ENCODE data around the gene PEX13.

The PEX13 gene

DNA sequence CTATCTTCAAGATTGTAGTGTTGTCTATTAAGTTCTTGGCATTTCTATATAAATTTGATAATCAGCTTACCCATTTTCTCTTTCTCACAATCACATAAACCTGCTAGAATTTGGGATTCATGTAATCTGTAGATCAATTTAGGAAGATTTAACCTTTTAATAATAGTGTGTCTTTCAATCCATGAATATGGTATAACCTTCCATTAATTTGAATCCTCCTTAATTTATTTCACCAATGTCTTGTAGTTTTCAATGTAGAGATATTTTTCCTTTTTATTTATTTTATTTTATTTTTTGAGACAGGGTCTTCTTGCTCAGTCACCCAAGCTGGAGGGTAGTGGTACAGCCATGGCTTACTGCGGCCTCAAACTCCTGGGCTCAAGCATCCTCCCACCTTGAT lies 68.4 kb downstream of the PEX13 start:
- no peaks in the 10 kb centered on the region for H3K27me3 ChIP-seq (ENCODE audit: insufficient read depth, low read length, poor library complexity, severe bottlenecking)
- no peaks in the 10 kb centered on the region for H3K9me2 ChIP-seq (replicated peaks; ENCODE audit: low read depth, low read length)
- no peak overlapping the region for H3K4me2 ChIP-seq (ENCODE audit: low read depth, low read length, poor library complexity, severe bottlenecking)
- H3K79me2 ChIP-seq (ENCODE audit: insufficient read depth, low read length) = no peaks in the 10 kb centered on the region
- no peak overlapping the region for H3K4me3 ChIP-seq (ENCODE audit: low read length, poor library complexity, severe bottlenecking)
- no peaks in the 10 kb centered on the region for H3F3A ChIP-seq (ENCODE audit: low read depth)
- H3K4me1 ChIP-seq (ENCODE audit: insufficient read depth, low read length, poor library complexity, severe bottlenecking) = no peaks in the 10 kb centered on the region
- TF ChIP-seq EZH2phosphoT487 (IDR thresholded peaks at IDR 0.05; ENCODE audit: borderline replicate concordance) = no peak
- TF ChIP-seq, protein P1, sequence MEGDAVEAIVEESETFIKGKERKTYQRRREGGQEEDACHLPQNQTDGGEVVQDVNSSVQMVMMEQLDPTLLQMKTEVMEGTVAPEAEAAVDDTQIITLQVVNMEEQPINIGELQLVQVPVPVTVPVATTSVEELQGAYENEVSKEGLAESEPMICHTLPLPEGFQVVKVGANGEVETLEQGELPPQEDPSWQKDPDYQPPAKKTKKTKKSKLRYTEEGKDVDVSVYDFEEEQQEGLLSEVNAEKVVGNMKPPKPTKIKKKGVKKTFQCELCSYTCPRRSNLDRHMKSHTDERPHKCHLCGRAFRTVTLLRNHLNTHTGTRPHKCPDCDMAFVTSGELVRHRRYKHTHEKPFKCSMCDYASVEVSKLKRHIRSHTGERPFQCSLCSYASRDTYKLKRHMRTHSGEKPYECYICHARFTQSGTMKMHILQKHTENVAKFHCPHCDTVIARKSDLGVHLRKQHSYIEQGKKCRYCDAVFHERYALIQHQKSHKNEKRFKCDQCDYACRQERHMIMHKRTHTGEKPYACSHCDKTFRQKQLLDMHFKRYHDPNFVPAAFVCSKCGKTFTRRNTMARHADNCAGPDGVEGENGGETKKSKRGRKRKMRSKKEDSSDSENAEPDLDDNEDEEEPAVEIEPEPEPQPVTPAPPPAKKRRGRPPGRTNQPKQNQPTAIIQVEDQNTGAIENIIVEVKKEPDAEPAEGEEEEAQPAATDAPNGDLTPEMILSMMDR (conservative IDR thresholded peaks at IDR 0.05; ENCODE audit: low read length) = no peak
- H3K36me3 ChIP-seq (ENCODE audit: insufficient read depth, low read length) = no peaks in the 10 kb centered on the region
- no peaks in the 10 kb centered on the region for H4K20me1 ChIP-seq (ENCODE audit: insufficient read depth, low read length, poor library complexity, severe bottlenecking)
- no peak overlapping the region for H2AFZ ChIP-seq (ENCODE audit: low read length)
- H3K9ac ChIP-seq (ENCODE audit: low read depth, low read length, poor library complexity, severe bottlenecking) = no peak overlapping the region
- H3K9me3 ChIP-seq (ENCODE audit: insufficient read depth, low read depth, low read length) = no peaks in the 10 kb centered on the region

DNA sequence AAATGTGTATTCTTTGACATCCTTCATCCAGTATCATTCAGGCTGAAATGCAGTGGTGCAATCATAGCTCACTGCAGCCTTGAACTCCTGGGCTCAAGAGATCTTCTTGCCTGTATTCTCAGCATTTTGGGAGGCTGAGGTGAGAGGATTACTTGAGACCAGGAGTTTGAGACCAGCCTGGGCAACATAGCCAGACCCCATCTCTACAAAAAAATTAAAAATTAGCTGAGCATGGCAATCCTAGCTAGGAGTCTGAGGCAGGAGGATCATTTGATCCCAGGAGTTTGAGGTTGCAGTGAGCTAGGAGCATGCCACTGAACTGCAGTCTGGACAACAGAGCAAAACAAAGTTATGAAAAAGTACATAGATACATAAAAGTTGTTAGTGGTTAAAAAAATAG lies 72.3 kb downstream of the PEX13 start:
- H3K9me3 ChIP-seq (ENCODE audit: insufficient read depth, low read depth, low read length) = no peaks in the 10 kb centered on the region
- H3K9me2 ChIP-seq (replicated peaks; ENCODE audit: low read depth, low read length) = no peaks in the 10 kb centered on the region
- no peaks in the 10 kb centered on the region for H3F3A ChIP-seq (ENCODE audit: low read depth)
- H3K36me3 ChIP-seq (ENCODE audit: insufficient read depth, low read length) = no peaks in the 10 kb centered on the region
- no peak overlapping the region for H3K4me3 ChIP-seq (ENCODE audit: low read length, poor library complexity, severe bottlenecking)
- no peaks in the 10 kb centered on the region for H3K27me3 ChIP-seq (ENCODE audit: insufficient read depth, low read length, poor library complexity, severe bottlenecking)
- no peak overlapping the region for H2AFZ ChIP-seq (ENCODE audit: low read length)
- H3K9ac ChIP-seq (ENCODE audit: low read depth, low read length, poor library complexity, severe bottlenecking) = no peak overlapping the region
- H4K20me1 ChIP-seq (ENCODE audit: insufficient read depth, low read length, poor library complexity, severe bottlenecking) = no peaks in the 10 kb centered on the region
- H3K4me1 ChIP-seq (ENCODE audit: insufficient read depth, low read length, poor library complexity, severe bottlenecking) = no peaks in the 10 kb centered on the region
- no peaks in the 10 kb centered on the region for H3K79me2 ChIP-seq (ENCODE audit: insufficient read depth, low read length)
- no peak overlapping the region for H3K4me2 ChIP-seq (ENCODE audit: low read depth, low read length, poor library complexity, severe bottlenecking)
- no peak for TF ChIP-seq EZH2phosphoT487 (IDR thresholded peaks at IDR 0.05; ENCODE audit: borderline replicate concordance)
- TF ChIP-seq, protein P1 (conservative IDR thresholded peaks at IDR 0.05; ENCODE audit: low read length) = no peak

- Histone ChIP-seq H3K9me3 (ENCODE audit: insufficient read depth, low read depth, low read length) (no peaks in the 10 kb centered on the region), H2AFZ (ENCODE audit: low read length) (no peak overlapping the region), H3K9me2 (replicated peaks; ENCODE audit: low read depth, low read length) (no peaks in the 10 kb centered on the region), H4K20me1 (ENCODE audit: insufficient read depth, low read length, poor library complexity, severe bottlenecking) (no peaks in the 10 kb centered on the region), H3K27me3 (ENCODE audit: insufficient read depth, low read length, poor library complexity, severe bottlenecking) (no peaks in the 10 kb centered on the region), H3K9ac (ENCODE audit: low read depth, low read length, poor library complexity, severe bottlenecking) (no peak overlapping the region), H3K4me1 (ENCODE audit: insufficient read depth, low read length, poor library complexity, severe bottlenecking) (no peaks in the 10 kb centered on the region), H3K4me3 (ENCODE audit: low read length, poor library complexity, severe bottlenecking) (no peak overlapping the region), H3K36me3 (ENCODE audit: insufficient read depth, low read length) (no peaks in the 10 kb centered on the region), H3K79me2 (ENCODE audit: insufficient read depth, low read length) (no peaks in the 10 kb centered on the region), H3K4me2 (ENCODE audit: low read depth, low read length, poor library complexity, severe bottlenecking) (no peak overlapping the region), H3F3A (ENCODE audit: low read depth) (no peaks in the 10 kb centered on the region)
- TF ChIP-seq, protein P1 (conservative IDR thresholded peaks at IDR 0.05; ENCODE audit: low read length) = no peak
- TF ChIP-seq EZH2phosphoT487 (IDR thresholded peaks at IDR 0.05; ENCODE audit: borderline replicate concordance) = no peak
These were observed 72.9 kb downstream of the PEX13 start for GRCh38 chr2:61090386-61090921.
